SK-N-SH (cell line): ENCODE measurements around the gene PDGFA. TPM values are rescaled to one million over a fixed set of nuclear protein-coding genes. Genes with fewer than 3 reads are reported as not detected.

Source experiments
- CTCF ChIA-PET: fragments of 300-600, 350-600 bp; formaldehyde crosslinking; extraction: SDS; loops from one replicate; lab custom pipeline; 2021; lab: Yijun Ruan, JAX
- POLR2A ChIA-PET: fragments of 350-600 bp; sonication (Branson Sonifier 250); formaldehyde crosslinking; extraction: SDS; loops from one replicate; lab custom pipeline; 2020; ENCODE audit warnings: antibody characterized with exemption, inconsistent platforms; lab: Yijun Ruan, JAX
- DNase-seq: peaks from one replicate; pipeline ENCODE4 v3.0.0; 2012
- H2AFZ ChIP-seq: fragments of 200-600 bp; sonication (generic); 2 replicates; pipeline ENCODE4 v1.8.1; 2016; ENCODE audit warnings: antibody characterized with exemption, mild to moderate bottlenecking, low read depth
- H3F3A ChIP-seq: fragments of 200-600 bp; sonication (generic); replicated peaks from 2 replicates; pipeline ENCODE3; 2016; ENCODE audit warnings: antibody characterized with exemption, mild to moderate bottlenecking; ENCODE audit not compliant: insufficient read depth
- H3K27ac ChIP-seq, 2 experiments: fragments of 200-500 bp in 1 of 2; fragments of 200-600 bp in 1 of 2; sonication (Bioruptor generic) in 1 of 2; sonication (generic), shearing (Covaris generic) in 1 of 2; 2 replicates each; pipeline versions ENCODE4 v1.5.1 to v1.6.1; 2014 to 2016; ENCODE audit warnings: low read depth in 2 of 2, inconsistent platforms in 1 of 2, low read length in 1 of 2, mild to moderate bottlenecking in 1 of 2, mixed read lengths in 1 of 2
- H3K27me3 ChIP-seq: fragments of 200-600 bp; sonication (generic), shearing (Covaris generic); 2 replicates; pipeline ENCODE4 v1.6.1; 2016; ENCODE audit warnings: mixed run types; ENCODE audit not compliant: insufficient read depth
- H3K36me3 ChIP-seq, 2 experiments: fragments of 200-500 bp in 1 of 2; fragments of 200-600 bp in 1 of 2; sonication (Bioruptor generic) in 1 of 2; sonication (generic) in 1 of 2; replicated peaks in 1 of 2; 2 replicates each; pipeline versions ENCODE3 to v1.5.1; 2014 to 2016; ENCODE audit warnings: low read length in 1 of 2, mild to moderate bottlenecking in 1 of 2; ENCODE audit not compliant: insufficient read depth in 2 of 2, control insufficient read depth in 1 of 2
- H3K4me1 ChIP-seq, 2 experiments: fragments of 200-500 bp in 1 of 2; fragments of 200-600 bp in 1 of 2; sonication (Bioruptor generic) in 1 of 2; sonication (generic), shearing (Covaris generic) in 1 of 2; 2 replicates each; pipeline versions ENCODE4 v1.5.1 to v1.6.1; 2014 to 2016; ENCODE audit warnings: low read depth in 1 of 2, low read length in 1 of 2, mixed run types in 1 of 2; ENCODE audit not compliant: insufficient read depth in 2 of 2, control insufficient read depth in 1 of 2
- H3K4me2 ChIP-seq: fragments of 200-600 bp; sonication (generic), shearing (Covaris generic); 2 replicates; pipeline ENCODE4 v1.6.1; 2017; ENCODE audit warnings: mixed run types
- H3K4me3 ChIP-seq, 2 experiments: fragments of 200-500 bp in 1 of 2; fragments of 200-600 bp in 1 of 2; sonication (Bioruptor generic) in 1 of 2; sonication (generic), shearing (Covaris generic) in 1 of 2; 2 replicates each; pipeline versions ENCODE4 v1.5.1 to v1.8.1; 2014 to 2016; ENCODE audit warnings: low read depth in 2 of 2, inconsistent platforms in 1 of 2, low read length in 1 of 2, mild to moderate bottlenecking in 1 of 2, mixed read lengths in 1 of 2, moderate library complexity in 1 of 2
- H3K79me2 ChIP-seq: fragments of 200-600 bp; sonication (generic); 2 replicates; pipeline ENCODE4 v1.8.1; 2017; ENCODE audit warnings: mild to moderate bottlenecking; ENCODE audit not compliant: insufficient read depth
- H3K9ac ChIP-seq: fragments of 200-600 bp; sonication (generic); 2 replicates; pipeline ENCODE4 v1.6.1; 2017; ENCODE audit warnings: mixed run types
- H3K9me2 ChIP-seq: fragments of 200-600 bp; sonication (generic); 2 replicates; pipeline ENCODE4 v1.6.1; 2017; ENCODE audit warnings: mixed run types
- H3K9me3 ChIP-seq: fragments of 200-600 bp; sonication (generic); 2 replicates; pipeline ENCODE4 v1.6.1; 2017; ENCODE audit warnings: mixed run types, mild to moderate bottlenecking, moderate library complexity
- H4K20me1 ChIP-seq: fragments of 200-600 bp; sonication (generic); 2 replicates; pipeline ENCODE4 v1.6.1; 2017; ENCODE audit warnings: mild to moderate bottlenecking, mixed run types; ENCODE audit not compliant: insufficient read depth
- FOXM1 ChIP-seq: IDR thresholded peaks from 2 replicates; pipeline ENCODE4 v1.4.0; 2012; ENCODE audit warnings: low read depth, mild to moderate bottlenecking
- GATA2 ChIP-seq: sonication (generic); formaldehyde crosslinking; IDR thresholded peaks from 2 replicates; pipeline ENCODE4 v1.5.0; 2020; ENCODE audit warnings: mild to moderate bottlenecking, missing genetic modification reagents
- SIN3A ChIP-seq: IDR thresholded peaks from 2 replicates; pipeline ENCODE4 v1.6.1; 2012; ENCODE audit warnings: low read depth, mild to moderate bottlenecking, low read length, moderate library complexity, borderline replicate concordance
- TAF1 ChIP-seq: IDR thresholded peaks from 2 replicates; pipeline ENCODE4 v1.6.1; 2012; ENCODE audit warnings: low read depth, mild to moderate bottlenecking, low read length, moderate library complexity, borderline replicate concordance
- WGBS: methylation state at CpG from one replicate; pipeline ENCODE4 v1.1.6; 2017; ENCODE audit warnings: low lambda C conversion rate; 5-methylcytosine and 5-hydroxymethylcytosine counted together
- polyA plus RNA-seq, 3 experiments: library from polyadenylated mRNA; depleted of rRNA; stranded (reverse); fragments of >200 nt; gene quantifications; 2 replicates each; pipeline ENCODE4 v1.2.3, GENCODE V29; 2012
- TF ChIP-seq, protein P1 (sequence below): IDR thresholded peaks from 2 replicates; pipeline ENCODE4 v1.4.0; 2012; ENCODE audit warnings: low read depth, borderline replicate concordance
- TF ChIP-seq, protein P2 (sequence below): fragments of 150-350 bp; IDR thresholded peaks from 2 replicates; pipeline ENCODE4 v1.6.1; 2017; ENCODE audit warnings: antibody characterized with exemption, low read length, low read depth, borderline replicate concordance
- TF ChIP-seq, protein P3 (sequence below): IDR thresholded peaks from 2 replicates; pipeline ENCODE4 v1.4.0; 2012; ENCODE audit warnings: low read depth
- TF ChIP-seq, protein P4 (sequence below): fragments of 150-350 bp; IDR thresholded peaks from 2 replicates; pipeline ENCODE4 v1.6.1; 2016; ENCODE audit warnings: mild to moderate bottlenecking, low read depth, low read length
- TF ChIP-seq, protein P5 (sequence below): fragments of 200-600 bp; sonication (generic); IDR thresholded peaks from 2 replicates; pipeline ENCODE4 v1.6.1; 2017; ENCODE audit warnings: antibody characterized with exemption, mild to moderate bottlenecking, moderate library complexity
- TF ChIP-seq, protein P6 (sequence below): IDR thresholded peaks from 2 replicates; pipeline ENCODE4 v1.4.0; 2012; ENCODE audit warnings: low read depth, borderline replicate concordance

The PDGFA gene
- polyA plus RNA-seq, 1 of the 3 experiments (the other 2 are of a cell fraction), result 18.9 TPM

DNA sequence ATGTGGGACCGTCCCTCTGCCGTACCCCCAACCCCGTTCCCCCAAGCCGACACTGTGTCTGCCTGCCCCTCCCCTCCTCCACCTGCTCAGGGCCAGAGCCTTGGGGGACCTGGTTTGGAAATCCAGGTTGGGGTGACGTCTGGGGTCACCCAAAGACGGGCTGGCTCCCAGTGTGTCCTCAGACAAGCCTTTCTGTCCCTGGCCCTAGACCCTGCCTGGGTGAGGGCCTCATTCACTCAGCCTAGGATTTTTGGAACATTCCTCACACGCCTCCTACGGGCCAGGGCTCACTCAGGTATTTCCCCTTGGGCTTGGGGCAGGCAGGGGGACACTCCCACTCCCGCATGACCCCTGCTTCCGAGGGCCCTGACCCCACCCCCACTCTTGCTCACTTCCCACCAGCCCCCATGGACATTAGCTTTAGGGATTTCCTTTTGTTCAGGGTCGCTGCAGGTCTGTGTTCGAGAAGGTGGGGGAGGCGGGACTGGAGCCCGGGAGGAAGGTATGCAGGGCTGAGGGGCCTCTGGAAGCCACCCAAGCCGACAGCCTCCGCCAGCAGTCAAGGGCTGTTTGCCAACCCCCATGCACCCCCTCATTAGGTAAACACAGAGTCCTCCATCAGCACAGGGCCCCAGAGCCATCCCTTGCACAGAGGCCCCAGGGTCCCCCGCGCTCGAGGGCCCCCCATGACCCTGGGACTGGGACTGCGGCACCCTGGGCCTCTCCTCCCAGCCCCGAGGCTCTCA is 35.1 kb downstream of the PDGFA start (continued):
- TF ChIP-seq, protein P1, sequence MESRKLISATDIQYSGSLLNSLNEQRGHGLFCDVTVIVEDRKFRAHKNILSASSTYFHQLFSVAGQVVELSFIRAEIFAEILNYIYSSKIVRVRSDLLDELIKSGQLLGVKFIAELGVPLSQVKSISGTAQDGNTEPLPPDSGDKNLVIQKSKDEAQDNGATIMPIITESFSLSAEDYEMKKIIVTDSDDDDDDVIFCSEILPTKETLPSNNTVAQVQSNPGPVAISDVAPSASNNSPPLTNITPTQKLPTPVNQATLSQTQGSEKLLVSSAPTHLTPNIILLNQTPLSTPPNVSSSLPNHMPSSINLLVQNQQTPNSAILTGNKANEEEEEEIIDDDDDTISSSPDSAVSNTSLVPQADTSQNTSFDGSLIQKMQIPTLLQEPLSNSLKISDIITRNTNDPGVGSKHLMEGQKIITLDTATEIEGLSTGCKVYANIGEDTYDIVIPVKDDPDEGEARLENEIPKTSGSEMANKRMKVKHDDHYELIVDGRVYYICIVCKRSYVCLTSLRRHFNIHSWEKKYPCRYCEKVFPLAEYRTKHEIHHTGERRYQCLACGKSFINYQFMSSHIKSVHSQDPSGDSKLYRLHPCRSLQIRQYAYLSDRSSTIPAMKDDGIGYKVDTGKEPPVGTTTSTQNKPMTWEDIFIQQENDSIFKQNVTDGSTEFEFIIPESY, result no peak
- TF ChIP-seq TAF1, result no peak
- TF ChIP-seq, protein P2, sequence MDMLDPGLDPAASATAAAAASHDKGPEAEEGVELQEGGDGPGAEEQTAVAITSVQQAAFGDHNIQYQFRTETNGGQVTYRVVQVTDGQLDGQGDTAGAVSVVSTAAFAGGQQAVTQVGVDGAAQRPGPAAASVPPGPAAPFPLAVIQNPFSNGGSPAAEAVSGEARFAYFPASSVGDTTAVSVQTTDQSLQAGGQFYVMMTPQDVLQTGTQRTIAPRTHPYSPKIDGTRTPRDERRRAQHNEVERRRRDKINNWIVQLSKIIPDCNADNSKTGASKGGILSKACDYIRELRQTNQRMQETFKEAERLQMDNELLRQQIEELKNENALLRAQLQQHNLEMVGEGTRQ, result no peak

DNA sequence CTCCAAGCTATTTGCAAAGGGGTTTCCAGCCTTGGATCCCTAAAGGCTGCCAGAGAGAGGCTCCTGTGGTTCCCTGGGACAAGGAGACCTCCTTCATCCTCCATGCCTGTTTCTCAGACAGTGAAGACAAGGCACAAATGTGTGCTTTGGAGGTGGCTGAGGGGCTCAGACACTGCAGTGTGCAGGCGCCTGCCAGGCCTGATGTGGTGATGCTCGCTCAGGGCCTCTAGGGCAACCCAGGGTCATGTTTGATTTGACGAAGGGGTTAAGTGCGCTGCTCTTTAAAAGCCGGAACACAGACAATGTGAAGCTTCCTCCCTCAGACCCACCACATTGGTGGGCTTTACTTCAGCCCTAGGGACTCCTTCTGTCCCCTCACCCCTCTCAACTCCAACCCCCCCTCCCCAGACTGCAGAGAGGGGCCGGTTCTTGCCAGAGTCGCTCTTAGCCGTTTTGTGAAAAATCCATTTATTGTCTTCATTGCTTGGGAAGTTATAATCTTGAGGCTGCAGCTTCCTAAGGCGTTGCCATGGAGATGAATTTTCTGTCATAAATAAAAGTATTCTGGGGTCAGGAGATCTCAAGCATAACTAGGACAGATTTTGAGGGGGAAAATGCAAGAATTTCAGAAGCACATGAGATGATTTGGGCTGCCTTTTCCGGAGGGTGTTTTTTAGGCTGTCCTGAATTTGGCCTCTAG is 35.8 kb downstream of the PDGFA start:
- H3K4me1 ChIP-seq, result peaks cover 0 to 9% of the 10 kb centered on the region in 2 experiments; a peak in 1 of 4 replicates
- no peak overlapping the region for H3K4me2 ChIP-seq
- H3F3A ChIP-seq, result peaks cover 16% of the 10 kb centered on the region
- DNase-seq, result no peak
- H3K9me2 ChIP-seq, result no peaks in the 10 kb centered on the region
- H2AFZ ChIP-seq, result no peak overlapping the region
- H4K20me1 ChIP-seq, result no peaks in the 10 kb centered on the region
- TF ChIP-seq SIN3A (no peak), FOXM1 (no peak), GATA2 (CRISPR knock-in tag) (no peak)
- TF ChIP-seq, protein P2, result no peak
- TF ChIP-seq, protein P3, sequence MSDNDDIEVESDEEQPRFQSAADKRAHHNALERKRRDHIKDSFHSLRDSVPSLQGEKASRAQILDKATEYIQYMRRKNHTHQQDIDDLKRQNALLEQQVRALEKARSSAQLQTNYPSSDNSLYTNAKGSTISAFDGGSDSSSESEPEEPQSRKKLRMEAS, result no peak
- TF ChIP-seq, protein P4, sequence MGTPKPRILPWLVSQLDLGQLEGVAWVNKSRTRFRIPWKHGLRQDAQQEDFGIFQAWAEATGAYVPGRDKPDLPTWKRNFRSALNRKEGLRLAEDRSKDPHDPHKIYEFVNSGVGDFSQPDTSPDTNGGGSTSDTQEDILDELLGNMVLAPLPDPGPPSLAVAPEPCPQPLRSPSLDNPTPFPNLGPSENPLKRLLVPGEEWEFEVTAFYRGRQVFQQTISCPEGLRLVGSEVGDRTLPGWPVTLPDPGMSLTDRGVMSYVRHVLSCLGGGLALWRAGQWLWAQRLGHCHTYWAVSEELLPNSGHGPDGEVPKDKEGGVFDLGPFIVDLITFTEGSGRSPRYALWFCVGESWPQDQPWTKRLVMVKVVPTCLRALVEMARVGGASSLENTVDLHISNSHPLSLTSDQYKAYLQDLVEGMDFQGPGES, result no peak
- TF ChIP-seq, protein P5, sequence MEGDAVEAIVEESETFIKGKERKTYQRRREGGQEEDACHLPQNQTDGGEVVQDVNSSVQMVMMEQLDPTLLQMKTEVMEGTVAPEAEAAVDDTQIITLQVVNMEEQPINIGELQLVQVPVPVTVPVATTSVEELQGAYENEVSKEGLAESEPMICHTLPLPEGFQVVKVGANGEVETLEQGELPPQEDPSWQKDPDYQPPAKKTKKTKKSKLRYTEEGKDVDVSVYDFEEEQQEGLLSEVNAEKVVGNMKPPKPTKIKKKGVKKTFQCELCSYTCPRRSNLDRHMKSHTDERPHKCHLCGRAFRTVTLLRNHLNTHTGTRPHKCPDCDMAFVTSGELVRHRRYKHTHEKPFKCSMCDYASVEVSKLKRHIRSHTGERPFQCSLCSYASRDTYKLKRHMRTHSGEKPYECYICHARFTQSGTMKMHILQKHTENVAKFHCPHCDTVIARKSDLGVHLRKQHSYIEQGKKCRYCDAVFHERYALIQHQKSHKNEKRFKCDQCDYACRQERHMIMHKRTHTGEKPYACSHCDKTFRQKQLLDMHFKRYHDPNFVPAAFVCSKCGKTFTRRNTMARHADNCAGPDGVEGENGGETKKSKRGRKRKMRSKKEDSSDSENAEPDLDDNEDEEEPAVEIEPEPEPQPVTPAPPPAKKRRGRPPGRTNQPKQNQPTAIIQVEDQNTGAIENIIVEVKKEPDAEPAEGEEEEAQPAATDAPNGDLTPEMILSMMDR, result no peak
- TF ChIP-seq, protein P6, sequence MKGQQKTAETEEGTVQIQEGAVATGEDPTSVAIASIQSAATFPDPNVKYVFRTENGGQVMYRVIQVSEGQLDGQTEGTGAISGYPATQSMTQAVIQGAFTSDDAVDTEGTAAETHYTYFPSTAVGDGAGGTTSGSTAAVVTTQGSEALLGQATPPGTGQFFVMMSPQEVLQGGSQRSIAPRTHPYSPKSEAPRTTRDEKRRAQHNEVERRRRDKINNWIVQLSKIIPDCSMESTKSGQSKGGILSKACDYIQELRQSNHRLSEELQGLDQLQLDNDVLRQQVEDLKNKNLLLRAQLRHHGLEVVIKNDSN, result no peak
- ChIA-PET POLR2A (no interaction called here), CTCF (no interaction called here)
- H3K27me3 ChIP-seq, result no peaks in the 10 kb centered on the region
- H3K4me3 ChIP-seq, result no peak overlapping the region
- H3K9me3 ChIP-seq, result no peaks in the 10 kb centered on the region
- WGBS, result 84% methylated on average over 10 of the region's 10 CpGs
- no peak overlapping the region for H3K27ac ChIP-seq
- no peak overlapping the region for H3K9ac ChIP-seq
- H3K36me3 ChIP-seq, result no peaks in the 10 kb centered on the region
- H3K79me2 ChIP-seq, result no peaks in the 10 kb centered on the region
